Fibroblast of the aortic adventitia (primary cell): ENCODE measurements around the gene TTYH3. TPM values are rescaled to one million over a fixed set of nuclear protein-coding genes. Genes with fewer than 3 reads are reported as not detected.

Experiments
- DNase-seq: peaks from one replicate; pipeline ENCODE4 v3.0.0-alpha.2; 2010; ENCODE audit warnings: low read depth
- H3K4me3 ChIP-seq: 2 replicates; pipeline ENCODE4 v1.5.1; 2011; ENCODE audit warnings: low read depth, mild to moderate bottlenecking, control low read depth, low read length, moderate library complexity
- total RNA-seq: library from RNA; depleted of rRNA; stranded (reverse); fragments of >200 nt; gene quantifications from 2 replicates; pipeline ENCODE4 v1.2.3, GENCODE V29; 2012; ENCODE audit warnings: low replicate concordance
- TF ChIP-seq, protein P1 (sequence below): IDR thresholded peaks from 2 replicates; pipeline ENCODE4 v1.5.1; 2011; ENCODE audit warnings: mild to moderate bottlenecking, low read length, control low read depth, inconsistent platforms; ENCODE audit not compliant: insufficient read depth

The TTYH3 gene
- total RNA-seq, 1 donor = 27.9 TPM

DNA sequence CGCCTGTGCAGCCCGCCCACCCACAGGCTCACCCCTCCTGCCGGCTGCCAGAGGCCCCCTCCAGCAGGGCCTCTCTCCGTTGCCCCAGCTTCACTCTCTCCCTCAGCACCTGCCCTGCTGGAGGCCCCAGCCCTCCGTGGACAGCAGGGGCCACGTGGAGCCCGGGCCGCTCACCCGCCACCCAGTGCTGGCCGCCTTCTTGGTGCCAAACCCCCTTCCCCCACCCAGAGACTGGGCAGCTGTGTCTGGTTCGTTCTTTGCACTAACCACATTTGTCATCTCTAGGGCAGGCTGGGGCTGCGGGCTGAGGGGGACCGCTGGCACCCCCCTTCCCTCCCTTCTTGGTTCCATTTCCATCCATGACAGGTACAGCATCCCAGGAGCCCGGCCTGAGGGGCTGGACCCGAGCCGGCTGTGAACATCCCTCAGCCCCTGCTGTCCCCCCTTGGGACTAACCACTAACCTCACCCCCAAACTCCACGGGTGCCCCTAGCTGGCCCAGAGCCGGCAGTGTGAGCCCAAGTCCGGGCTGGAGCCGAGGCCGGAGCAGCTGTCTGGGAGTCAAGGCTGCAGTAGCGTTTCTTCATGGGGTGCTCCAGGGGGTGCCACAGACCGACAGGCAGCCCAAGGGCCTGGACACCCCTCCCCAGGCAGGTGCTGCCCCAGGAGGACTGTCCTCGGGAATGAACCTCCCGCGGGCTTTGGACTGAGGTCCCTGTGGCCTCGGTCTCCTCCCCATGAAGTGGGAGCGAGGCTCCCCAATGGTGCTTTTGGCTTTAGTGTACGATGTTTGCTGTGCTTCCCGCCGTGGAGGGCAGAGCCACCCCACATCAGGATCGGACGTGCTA, 30.7 kb downstream of the TTYH3 start:
- TF ChIP-seq, protein P1, sequence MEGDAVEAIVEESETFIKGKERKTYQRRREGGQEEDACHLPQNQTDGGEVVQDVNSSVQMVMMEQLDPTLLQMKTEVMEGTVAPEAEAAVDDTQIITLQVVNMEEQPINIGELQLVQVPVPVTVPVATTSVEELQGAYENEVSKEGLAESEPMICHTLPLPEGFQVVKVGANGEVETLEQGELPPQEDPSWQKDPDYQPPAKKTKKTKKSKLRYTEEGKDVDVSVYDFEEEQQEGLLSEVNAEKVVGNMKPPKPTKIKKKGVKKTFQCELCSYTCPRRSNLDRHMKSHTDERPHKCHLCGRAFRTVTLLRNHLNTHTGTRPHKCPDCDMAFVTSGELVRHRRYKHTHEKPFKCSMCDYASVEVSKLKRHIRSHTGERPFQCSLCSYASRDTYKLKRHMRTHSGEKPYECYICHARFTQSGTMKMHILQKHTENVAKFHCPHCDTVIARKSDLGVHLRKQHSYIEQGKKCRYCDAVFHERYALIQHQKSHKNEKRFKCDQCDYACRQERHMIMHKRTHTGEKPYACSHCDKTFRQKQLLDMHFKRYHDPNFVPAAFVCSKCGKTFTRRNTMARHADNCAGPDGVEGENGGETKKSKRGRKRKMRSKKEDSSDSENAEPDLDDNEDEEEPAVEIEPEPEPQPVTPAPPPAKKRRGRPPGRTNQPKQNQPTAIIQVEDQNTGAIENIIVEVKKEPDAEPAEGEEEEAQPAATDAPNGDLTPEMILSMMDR = no peak
- no peak overlapping the region for H3K4me3 ChIP-seq
- DNase-seq = no peak

DNA sequence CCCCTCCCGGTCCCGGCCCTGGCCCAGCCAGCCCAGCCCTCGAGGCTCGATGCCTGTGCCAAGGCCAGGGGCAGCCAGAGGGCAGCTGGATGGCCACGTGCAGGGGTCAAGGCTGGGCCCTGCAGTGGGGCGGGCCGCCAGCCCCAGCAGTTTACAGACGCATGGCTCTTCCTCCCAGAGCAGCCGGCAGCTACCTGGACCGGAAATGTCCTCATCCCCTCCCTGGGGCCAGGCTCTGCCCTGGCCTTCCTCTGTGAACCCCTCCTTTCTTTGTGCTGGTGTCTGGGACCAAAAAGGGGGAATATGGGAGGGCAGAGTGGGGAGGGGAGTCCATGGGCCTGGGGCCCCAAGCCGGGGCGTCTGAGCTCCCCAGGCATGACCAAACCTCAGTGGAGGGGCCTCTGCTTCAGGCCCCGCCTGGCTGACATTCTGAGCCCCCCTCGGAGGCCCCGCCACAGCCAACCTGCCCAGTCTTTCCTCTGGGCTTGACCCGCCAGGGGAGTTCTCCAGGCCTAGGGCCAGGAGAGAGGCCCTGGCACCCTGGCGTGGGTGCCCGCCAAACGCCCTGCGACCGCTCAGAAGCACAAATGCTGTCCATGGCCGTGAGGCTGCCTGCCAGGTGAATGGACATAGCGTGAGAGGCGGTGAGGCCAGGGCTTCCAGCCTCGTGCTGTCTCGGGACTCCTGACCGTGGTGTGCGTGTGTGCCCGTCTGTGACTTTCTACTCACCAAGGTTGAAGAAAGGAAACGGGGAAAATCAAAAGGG, 31.5 kb downstream of the TTYH3 start:
- no peak overlapping the region for H3K4me3 ChIP-seq
- TF ChIP-seq, protein P1 = no peak
- DNase-seq = no peak

DNA sequence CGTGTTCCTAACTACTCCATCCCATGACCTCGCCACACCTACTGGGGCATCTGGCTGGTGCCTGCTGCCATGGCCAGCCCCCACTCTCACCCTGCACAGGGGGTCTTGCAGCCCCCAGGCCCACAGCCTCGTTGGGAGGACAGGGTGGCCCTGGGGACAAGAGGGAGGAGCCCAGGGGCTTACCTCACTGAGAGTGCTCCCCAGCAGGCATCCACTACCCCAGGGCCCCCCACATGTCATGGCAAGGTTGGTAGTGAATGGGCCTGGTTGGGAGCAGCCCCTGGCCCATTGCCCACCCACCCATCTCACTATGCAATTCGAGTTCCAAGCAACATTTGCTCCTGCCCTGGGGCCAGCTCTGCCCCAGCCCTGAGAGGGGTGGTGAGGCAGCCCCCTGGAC, 32.2 kb downstream of the TTYH3 start:
- no peak overlapping the region for H3K4me3 ChIP-seq
- DNase-seq = no peak
- TF ChIP-seq, protein P1 = no peak

DNA sequence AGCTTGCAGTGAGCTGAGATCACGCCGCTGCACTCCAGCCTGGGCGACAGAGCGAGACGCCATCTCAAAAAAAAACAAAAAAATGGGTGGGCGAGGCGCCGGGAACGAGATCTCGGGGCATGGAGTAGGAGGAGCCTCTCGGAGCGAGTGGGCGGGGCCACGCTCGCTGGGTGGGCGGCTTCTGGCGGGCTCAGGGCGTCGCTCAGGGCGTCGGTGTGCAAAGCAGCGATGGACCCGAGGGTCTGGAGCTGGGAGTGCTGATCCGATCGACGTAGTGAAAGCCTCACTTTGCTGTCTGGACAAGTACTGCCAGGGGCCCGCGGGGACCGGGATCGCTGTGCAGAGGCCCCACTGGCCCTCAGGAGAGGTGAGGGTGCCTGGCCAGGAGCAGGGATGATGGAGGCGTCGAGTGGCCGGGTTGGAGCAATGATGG, 33.6 kb downstream of the TTYH3 start:
- TF ChIP-seq, protein P1 = no peak
- H3K4me3 ChIP-seq = no peak overlapping the region
- DNase-seq = no peak

DNA sequence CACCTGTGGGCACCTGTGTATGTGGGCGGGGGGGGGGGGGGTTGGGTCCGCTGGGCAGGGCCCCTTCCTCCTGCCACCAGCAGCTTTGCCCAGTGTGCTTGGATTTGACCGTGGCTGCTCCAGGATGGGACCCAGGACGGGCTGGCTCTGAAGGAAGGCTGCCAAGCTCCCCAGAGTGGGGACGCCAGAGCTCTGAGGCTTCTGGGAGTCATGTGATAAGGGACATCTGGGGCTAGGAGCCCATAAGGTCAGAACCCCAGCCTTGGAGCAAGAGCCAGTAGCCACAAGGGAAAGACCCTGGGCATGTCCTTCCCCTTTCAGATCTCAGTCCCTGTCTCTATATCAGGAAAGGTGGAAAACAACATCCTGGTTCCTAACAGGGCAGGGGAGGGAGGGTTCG, 34.4 kb downstream of the TTYH3 start:
- TF ChIP-seq, protein P1 = no peak
- no peak overlapping the region for H3K4me3 ChIP-seq
- no peak for DNase-seq

DNA sequence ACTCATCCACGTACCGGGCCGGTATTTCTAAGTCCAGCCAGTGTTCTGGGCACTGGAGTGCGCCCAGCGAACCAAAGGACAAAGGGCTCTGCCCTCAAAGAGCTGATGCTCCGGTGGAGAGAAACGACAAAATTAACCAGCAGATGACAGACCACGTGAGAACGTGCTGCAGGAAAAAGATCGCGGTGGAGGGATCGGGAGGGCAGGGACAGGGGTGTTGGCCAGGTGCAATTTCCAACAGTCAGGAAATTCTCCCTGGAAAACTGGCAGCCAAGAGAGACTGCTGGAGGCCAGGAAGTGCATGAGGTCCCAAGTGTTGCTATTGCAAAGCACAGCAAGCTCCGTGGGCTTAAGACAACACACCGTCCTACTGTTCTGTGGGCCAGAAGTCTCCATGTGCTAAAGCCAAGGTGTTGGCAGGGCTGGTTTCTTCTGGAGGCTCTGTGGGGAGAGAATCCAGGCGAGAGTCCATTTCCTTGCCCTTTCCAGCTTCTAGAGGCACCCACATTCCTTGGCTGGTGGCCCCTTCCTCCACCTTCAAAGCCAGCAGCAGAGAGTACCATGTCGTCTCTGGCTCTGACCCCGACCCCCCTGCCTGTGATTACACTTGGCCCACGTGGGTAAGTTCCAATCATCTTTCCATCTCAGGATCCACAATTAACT, 34.9 kb downstream of the TTYH3 start:
- H3K4me3 ChIP-seq = no peak overlapping the region
- DNase-seq = no peak
- TF ChIP-seq, protein P1 = no peak
